Activated CD4-positive, alpha-beta T cell treated with anti-CD3 and anti-CD28 coated beads for 48 hours (primary cell): ENCODE data around the gene COL1A1.

Source experiments
- DNase-seq: peaks from one replicate; pipeline ENCODE4 v3.0.0-alpha.2; 2020

The COL1A1 gene

GRCh38 chr17:50170662-50171370, 30.6 kb downstream of the COL1A1 start:
- peak; percentile 39 for DNase-seq

GRCh38 chr17:50169881-50170459, 31.5 kb downstream of the COL1A1 start:
- DNase-seq, result no peak

GRCh38 chr17:50169121-50169764, 32.2 kb downstream of the COL1A1 start:
- peak; percentile 64 for DNase-seq

- no peak for DNase-seq
Observed at GRCh38 chr17:50168319-50168718, 33.1 kb downstream of the COL1A1 start.

- DNase-seq, result no peak
Observed at GRCh38 chr17:50167371-50167770, 34.1 kb downstream of the COL1A1 start.

GRCh38 chr17:50166518-50167181, 34.8 kb downstream of the COL1A1 start:
- DNase-seq, result no peak

- no peak for DNase-seq
Observed at GRCh38 chr17:50165867-50166517, 35.4 kb downstream of the COL1A1 start, which contains the start of gene SGCA. Gene SGCA (plus strand): TSS chr17:50166005. CDS start chr17:50166041, 36 bp downstream.

GRCh38 chr17:50165466-50165865, 36.0 kb downstream of the COL1A1 start:
- DNase-seq, result no peak

GRCh38 chr17:50165066-50165465, 36.4 kb downstream of the COL1A1 start:
- no peak for DNase-seq

GRCh38 chr17:50164697-50164988, 36.8 kb downstream of the COL1A1 start:
- DNase-seq, result no peak

GRCh38 chr17:50163843-50164696, 37.4 kb downstream of the COL1A1 start:
- no peak for DNase-seq

GRCh38 chr17:50162466-50163254, 38.8 kb downstream of the COL1A1 start:
- DNase-seq, result no peak

GRCh38 chr17:50161911-50162288, 39.5 kb downstream of the COL1A1 start:
- DNase-seq, result no peak

GRCh38 chr17:50161023-50161910, 40.2 kb downstream of the COL1A1 start:
- peak; percentile 97 for DNase-seq

GRCh38 chr17:50157891-50158290, 43.5 kb downstream of the COL1A1 start:
- DNase-seq, result no peak

- no peak for DNase-seq
Observed at GRCh38 chr17:50155115-50155819, 46.2 kb downstream of the COL1A1 start.

- no peak for DNase-seq
Observed at GRCh38 chr17:50154604-50155003, 46.8 kb downstream of the COL1A1 start.

GRCh38 chr17:50153650-50154575, 47.5 kb downstream of the COL1A1 start:
- no peak for DNase-seq

- DNase-seq, result no peak
Observed at GRCh38 chr17:50152736-50153135, 48.7 kb downstream of the COL1A1 start.
